NB4 (cell line): ENCODE data around the gene ELAC2.

Experiments used
- DNase-seq: peaks from one replicate; pipeline ENCODE4 v3.0.0; 2010; ENCODE audit warnings: low read depth
- H3K4me3 ChIP-seq: one replicate; pipeline ENCODE4 v1.5.1; 2011; ENCODE audit warnings: mild to moderate bottlenecking, low read depth, low read length, moderate library complexity
- MYC ChIP-seq: IDR thresholded peaks from 2 replicates; pipeline ENCODE4 v1.6.1; 2011; ENCODE audit warnings: low read depth, low read length
- POLR2A ChIP-seq: IDR thresholded peaks from 2 replicates; pipeline ENCODE4 v1.6.1; 2011; ENCODE audit warnings: mild to moderate bottlenecking; ENCODE audit not compliant: insufficient read length; ENCODE audit errors: extremely low read depth
- TF ChIP-seq, protein P1 (sequence below): IDR thresholded peaks from 2 replicates; pipeline ENCODE4 v1.6.1; 2011; ENCODE audit warnings: low read depth, low read length
- TF ChIP-seq, protein P2 (sequence below): IDR thresholded peaks from one replicate; pipeline ENCODE4 v1.5.1; 2012; ENCODE audit warnings: low read depth, low read length

ELAC2 gene

DNA sequence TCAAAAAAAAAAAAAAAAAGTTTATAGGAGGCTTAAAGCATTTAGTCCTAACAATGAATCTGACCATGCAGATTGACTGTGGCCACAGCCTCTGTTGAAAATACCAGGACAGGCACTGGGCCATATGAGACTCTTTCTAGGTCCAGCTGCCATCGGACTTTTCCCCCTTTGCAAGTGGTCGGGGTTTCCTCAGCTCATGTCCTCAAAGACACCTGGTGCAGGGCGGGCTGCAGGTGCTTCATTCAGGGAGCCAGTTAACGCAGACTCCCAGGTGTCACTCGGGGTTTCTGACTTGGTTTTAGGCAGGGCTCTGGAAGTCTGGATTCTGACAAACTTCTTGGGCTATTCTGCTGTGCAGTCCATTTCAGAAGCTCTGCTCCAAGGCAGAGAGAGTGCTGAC is 20.9 kb downstream of the ELAC2 start:
- no peak for DNase-seq
- TF ChIP-seq MYC, result no peak
- TF ChIP-seq, protein P1, sequence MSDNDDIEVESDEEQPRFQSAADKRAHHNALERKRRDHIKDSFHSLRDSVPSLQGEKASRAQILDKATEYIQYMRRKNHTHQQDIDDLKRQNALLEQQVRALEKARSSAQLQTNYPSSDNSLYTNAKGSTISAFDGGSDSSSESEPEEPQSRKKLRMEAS, result no peak
- TF ChIP-seq, protein P2, sequence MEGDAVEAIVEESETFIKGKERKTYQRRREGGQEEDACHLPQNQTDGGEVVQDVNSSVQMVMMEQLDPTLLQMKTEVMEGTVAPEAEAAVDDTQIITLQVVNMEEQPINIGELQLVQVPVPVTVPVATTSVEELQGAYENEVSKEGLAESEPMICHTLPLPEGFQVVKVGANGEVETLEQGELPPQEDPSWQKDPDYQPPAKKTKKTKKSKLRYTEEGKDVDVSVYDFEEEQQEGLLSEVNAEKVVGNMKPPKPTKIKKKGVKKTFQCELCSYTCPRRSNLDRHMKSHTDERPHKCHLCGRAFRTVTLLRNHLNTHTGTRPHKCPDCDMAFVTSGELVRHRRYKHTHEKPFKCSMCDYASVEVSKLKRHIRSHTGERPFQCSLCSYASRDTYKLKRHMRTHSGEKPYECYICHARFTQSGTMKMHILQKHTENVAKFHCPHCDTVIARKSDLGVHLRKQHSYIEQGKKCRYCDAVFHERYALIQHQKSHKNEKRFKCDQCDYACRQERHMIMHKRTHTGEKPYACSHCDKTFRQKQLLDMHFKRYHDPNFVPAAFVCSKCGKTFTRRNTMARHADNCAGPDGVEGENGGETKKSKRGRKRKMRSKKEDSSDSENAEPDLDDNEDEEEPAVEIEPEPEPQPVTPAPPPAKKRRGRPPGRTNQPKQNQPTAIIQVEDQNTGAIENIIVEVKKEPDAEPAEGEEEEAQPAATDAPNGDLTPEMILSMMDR, result no peak
- TF ChIP-seq POLR2A, result no peak
- H3K4me3 ChIP-seq, result no peak overlapping the region

DNA sequence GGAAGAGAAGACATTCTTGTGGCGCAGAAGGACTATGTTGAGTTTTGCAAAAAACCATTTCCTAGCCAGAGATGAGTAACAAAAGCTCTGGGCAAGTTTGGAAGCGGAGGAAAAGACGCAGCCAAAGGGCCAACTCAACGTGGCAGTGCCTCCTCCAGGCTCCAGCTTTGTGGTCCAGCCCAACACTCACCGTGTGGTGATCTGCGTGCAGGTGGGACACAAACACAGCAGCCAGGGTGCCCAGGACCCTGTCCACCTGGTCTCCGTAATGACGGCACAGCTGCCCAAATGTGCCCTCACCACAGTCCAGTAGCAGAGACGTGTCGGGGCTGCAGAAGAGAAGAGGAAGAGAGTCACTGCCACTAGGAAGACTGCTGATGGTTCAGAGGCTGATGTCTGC is 21.5 kb downstream of the ELAC2 start:
- no peak overlapping the region for H3K4me3 ChIP-seq
- DNase-seq, result no peak
- TF ChIP-seq MYC (no peak), POLR2A (no peak)
- TF ChIP-seq, protein P1, result no peak
- TF ChIP-seq, protein P2, result no peak

DNA sequence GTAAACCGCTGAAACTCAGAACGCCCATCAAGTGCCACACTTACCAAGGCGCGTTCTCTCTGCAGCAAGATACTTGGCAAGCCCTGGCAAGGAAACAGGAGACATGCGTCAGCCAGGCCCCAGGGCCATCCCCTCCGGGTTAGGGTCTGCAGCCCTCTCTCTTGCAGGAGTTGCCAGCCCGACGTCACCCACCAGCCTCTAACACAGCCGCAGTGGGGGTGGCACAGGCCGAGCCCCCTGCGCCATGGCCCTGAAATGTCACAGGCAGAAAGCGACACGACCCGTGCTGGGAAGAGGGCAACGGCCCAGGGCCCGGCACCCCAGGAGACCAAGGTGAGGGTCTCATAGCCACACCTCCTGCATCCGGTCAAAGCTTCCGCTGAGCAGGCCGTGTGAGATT is 21.9 kb downstream of the ELAC2 start:
- no peak overlapping the region for H3K4me3 ChIP-seq
- DNase-seq, result no peak
- TF ChIP-seq POLR2A (no peak), MYC (no peak)
- TF ChIP-seq, protein P1, result no peak
- TF ChIP-seq, protein P2, result no peak

DNA sequence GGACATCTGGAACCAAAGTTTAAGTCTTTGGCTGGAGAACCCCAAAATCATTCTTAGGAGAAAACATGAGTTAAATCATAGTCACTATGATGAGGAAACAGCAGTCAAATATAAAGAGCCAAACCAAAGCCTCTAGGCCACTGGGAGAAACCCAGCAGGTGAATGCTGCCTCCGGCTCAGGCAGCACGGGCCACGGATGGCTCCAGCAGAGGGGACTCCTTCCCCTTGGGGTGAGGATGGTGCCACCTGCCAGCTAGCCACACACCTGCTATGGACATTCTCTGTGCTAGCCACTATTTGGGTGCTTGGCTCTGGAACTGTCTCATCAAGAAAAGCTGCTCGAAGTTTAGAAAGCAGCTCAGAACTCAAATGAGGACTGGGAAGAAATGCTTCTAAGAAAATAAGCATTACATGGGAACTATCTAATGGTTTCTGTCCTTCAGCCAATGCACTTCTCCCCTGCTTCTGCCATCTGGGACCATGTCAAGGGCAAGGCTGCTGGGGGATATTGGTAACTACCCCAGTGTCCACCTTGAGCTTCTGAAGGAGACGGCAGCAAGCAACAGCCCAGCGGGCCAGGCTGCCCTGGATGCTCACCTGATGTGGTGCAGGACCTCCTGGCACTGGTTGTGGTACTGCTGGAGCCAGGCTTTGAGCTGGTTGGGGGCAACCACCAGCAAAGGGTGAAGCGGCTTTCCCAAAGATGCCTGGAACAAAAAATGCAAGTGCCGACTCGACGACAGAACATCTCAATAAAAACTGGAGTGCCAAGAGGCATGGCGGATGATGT is 22.5 kb downstream of the ELAC2 start:
- DNase-seq, result no peak
- TF ChIP-seq POLR2A, result no peak
- TF ChIP-seq, protein P2, result no peak
- no peak for TF ChIP-seq MYC
- TF ChIP-seq, protein P1, result no peak
- no peak overlapping the region for H3K4me3 ChIP-seq

DNA sequence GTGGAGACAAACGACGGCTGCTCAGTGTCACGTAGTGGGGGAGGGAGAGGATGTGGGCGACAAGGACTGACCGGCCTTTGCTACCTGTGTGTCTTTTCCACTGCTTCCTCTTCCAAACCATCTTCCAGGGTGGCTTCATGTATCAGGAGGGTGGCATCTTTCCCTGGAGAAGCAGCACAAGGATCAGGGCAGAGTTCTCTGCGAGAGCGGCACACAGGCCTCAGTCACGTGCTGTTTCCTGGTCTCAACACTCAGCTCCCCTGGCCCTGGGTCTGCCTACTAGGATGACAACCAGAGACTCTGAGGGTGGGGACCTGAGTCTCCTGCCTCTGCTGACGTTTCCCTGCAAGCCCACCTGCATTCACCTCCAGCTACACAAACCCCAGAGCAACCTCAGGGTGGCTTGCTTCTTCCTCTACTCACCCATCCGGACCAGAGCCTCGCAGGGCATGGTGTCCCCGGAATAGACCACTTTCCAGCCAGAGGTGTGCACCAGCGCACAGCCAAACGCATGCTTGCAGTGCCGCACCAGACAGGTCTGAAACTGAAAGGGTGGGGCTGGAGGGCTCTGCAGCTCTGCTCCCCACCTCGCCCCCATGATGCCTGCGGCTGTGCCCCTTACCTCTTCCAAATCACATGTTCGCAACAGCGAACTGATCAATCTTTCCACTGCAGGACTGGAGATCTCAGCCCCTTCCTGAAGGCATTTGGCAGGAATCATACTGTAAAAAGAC is 23.3 kb downstream of the ELAC2 start:
- DNase-seq, result no peak
- H3K4me3 ChIP-seq, result no peak overlapping the region
- no peak for TF ChIP-seq MYC
- no peak for TF ChIP-seq POLR2A
- TF ChIP-seq, protein P2, result no peak
- TF ChIP-seq, protein P1, result no peak
